ENCODE data around the gene LIMK2. TPM values are rescaled to one million over a fixed set of nuclear protein-coding genes. Genes with fewer than 3 reads are reported as not detected.
"Not testable (repeated sequence)": the region's sequence is repeated elsewhere in the genome, so short reads cannot be mapped to it uniquely, and the experiment has no call there.

LIMK2 gene
- total RNA-seq, 1 donor from 2014 or later = 88.0 TPM

GRCh38 chr22:31292236-31292989, 80.3 kb downstream of the LIMK2 start, which contains the start of gene PIK3IP1:
PIK3IP1 (minus strand) TSS chr22:31292488; CDS start chr22:31292344, 144 bp downstream.
- ATAC-seq = peak; percentile 28

GRCh38 chr22:31295360-31295759, 83.3 kb downstream of the LIMK2 start:
- ATAC-seq = no peak

- peak; percentile 34 for ATAC-seq
These were observed 83.9 kb downstream of the LIMK2 start for GRCh38 chr22:31295831-31296657.

GRCh38 chr22:31300896-31301295, 88.8 kb downstream of the LIMK2 start:
- ATAC-seq = no peak

GRCh38 chr22:31302006-31302405, 89.9 kb downstream of the LIMK2 start:
- no peak for ATAC-seq

- ATAC-seq = no peak
These were observed 90.4 kb downstream of the LIMK2 start for GRCh38 chr22:31302537-31302936.

- ATAC-seq = peak; percentile 88
These were observed 93.1 kb downstream of the LIMK2 start for GRCh38 chr22:31305194-31305593.

GRCh38 chr22:31308181-31308580, 96.1 kb downstream of the LIMK2 start:
- no peak for ATAC-seq

GRCh38 chr22:31313366-31314147, 101.5 kb downstream of the LIMK2 start:
- peak; percentile 95 for ATAC-seq

- not testable (repeated sequence) for ATAC-seq
These were observed 102.1 kb downstream of the LIMK2 start for GRCh38 chr22:31314220-31314619.

GRCh38 chr22:31321421-31321820, 109.3 kb downstream of the LIMK2 start:
- no peak for ATAC-seq

- no peak for ATAC-seq
These were observed 111.8 kb downstream of the LIMK2 start for GRCh38 chr22:31323578-31324550.

GRCh38 chr22:31326877-31327276, 114.8 kb downstream of the LIMK2 start:
- no peak for ATAC-seq

- peak; percentile 43 for ATAC-seq
These were observed 115.9 kb downstream of the LIMK2 start for GRCh38 chr22:31327806-31328543.

GRCh38 chr22:31328544-31328960, 116.5 kb downstream of the LIMK2 start:
- no peak for ATAC-seq

- ATAC-seq = peak; percentile 29
These were observed 116.9 kb downstream of the LIMK2 start for GRCh38 chr22:31329029-31329428.
